ENCODE results near the gene SLC2A6. TPM values are rescaled to one million over a fixed set of nuclear protein-coding genes. Genes with fewer than 3 reads are reported as not detected.

Gene SLC2A6
- total and polyA plus RNA-seq, 10 of the 15 experiments (the other 5 are each of a cell fraction or from before 2014, with no cell fraction given): 1.1 to 37.9 (median 18.3) TPM

GRCh38 chr9:133492061-133493021 is 13.4 kb upstream of the SLC2A6 start:
- peak; percentile 36; the same call in 1 of the 3 replicates for ATAC-seq
- CTCF ChIA-PET: no interaction called here
- Histone ChIP-seq H3K27me3 (replicated peaks in 1 of 2; ENCODE audit: control insufficient read depth in 2 of 2, insufficient read depth in 2 of 2, low read length in 1 of 2) (no peaks in the 10 kb centered on the region; a peak in 3 of 4 replicates), H3K9ac (ENCODE audit: control insufficient read depth, insufficient read depth, low read length) (no peak overlapping the region), H3K9me3 (replicated peaks; ENCODE audit: control insufficient read depth, insufficient read depth, low read length) (no peaks in the 10 kb centered on the region), H3K4me1 (ENCODE audit: control insufficient read depth, insufficient read depth, low read length) (no peaks in the 10 kb centered on the region), H3K36me3 (ENCODE audit: control insufficient read depth in 2 of 2, insufficient read depth in 2 of 2, low read length in 1 of 2) (no peaks in the 10 kb centered on the region), H3K79me2 (ENCODE audit: control insufficient read depth, insufficient read depth, low read length) (no peaks in the 10 kb centered on the region), H4K20me1 (ENCODE audit: control insufficient read depth, insufficient read depth) (no peaks in the 10 kb centered on the region), H3K4me3 (no peak overlapping the region), H2AFZ (ENCODE audit: control insufficient read depth, low read depth, low read length) (no peak overlapping the region), H3K4me2 (ENCODE audit: control insufficient read depth, insufficient read depth) (no peak overlapping the region), H3K27ac (ENCODE audit: control insufficient read depth, insufficient read depth) (no peak overlapping the region)
- 26% methylated on average over 32 of the region's 33 CpGs for WGBS (ENCODE audit: insufficient coverage, insufficient replicate concordance, low lambda C conversion rate, missing lambda C conversion rate)
- no peak for DNase-seq (ENCODE audit: low read depth, low spot score)
- intact Hi-C loops (cut with micrococcal nuclease; ENCODE audit: unreplicated experiment): no loop called here
- in situ Hi-C loops (cut with MboI): no loop called here
- BruUV-seq (replicated peaks): no TSS peak
- SMC1A ChIA-PET (ENCODE audit: uncharacterized antibody, unreplicated experiment): no interaction called here
- POLR2A ChIA-PET: no interaction called here
- TF ChIP-seq HDAC6 (IDR thresholded peaks at IDR 0.05; ENCODE audit: unreplicated experiment): no peak
- no peak for TF ChIP-seq SRF (IDR thresholded peaks at IDR 0.05; ENCODE audit: low read depth in 2 of 2, low read length in 2 of 2)
- no peak for TF ChIP-seq ZNF207 (IDR thresholded peaks at IDR 0.05; ENCODE audit: borderline replicate concordance)
- no peak for TF ChIP-seq ASH2L (IDR thresholded peaks at IDR 0.05; ENCODE audit: borderline replicate concordance, low read depth)
- no peak for TF ChIP-seq IRF5 (IDR thresholded peaks at IDR 0.05; ENCODE audit: borderline replicate concordance)
- no peak for TF ChIP-seq ZSCAN29 (IDR thresholded peaks at IDR 0.05)
- TF ChIP-seq DPF2 (IDR thresholded peaks at IDR 0.05): no peak
- TF ChIP-seq CEBPB (IDR thresholded peaks at IDR 0.05; ENCODE audit: borderline replicate concordance in 1 of 2, low read depth in 2 of 2, low read length in 2 of 2): no peak
- no peak for TF ChIP-seq SP1 (IDR thresholded peaks at IDR 0.05; ENCODE audit: low read depth, low read length)
- RAD21 ChIA-PET (ENCODE audit: unreplicated experiment): no interaction called here
- FAIRE-seq: no peak
